NCI-H146 treated with DMSO at 0.1 percent for 48 hours (cell line): ENCODE data around the gene NKPD1.

Source experiments
- DNase-seq: peaks from one replicate; lab custom pipeline; 2025; ENCODE audit not compliant: unreplicated experiment; lab: John Stamatoyannopoulos, UW

NKPD1 gene

DNA sequence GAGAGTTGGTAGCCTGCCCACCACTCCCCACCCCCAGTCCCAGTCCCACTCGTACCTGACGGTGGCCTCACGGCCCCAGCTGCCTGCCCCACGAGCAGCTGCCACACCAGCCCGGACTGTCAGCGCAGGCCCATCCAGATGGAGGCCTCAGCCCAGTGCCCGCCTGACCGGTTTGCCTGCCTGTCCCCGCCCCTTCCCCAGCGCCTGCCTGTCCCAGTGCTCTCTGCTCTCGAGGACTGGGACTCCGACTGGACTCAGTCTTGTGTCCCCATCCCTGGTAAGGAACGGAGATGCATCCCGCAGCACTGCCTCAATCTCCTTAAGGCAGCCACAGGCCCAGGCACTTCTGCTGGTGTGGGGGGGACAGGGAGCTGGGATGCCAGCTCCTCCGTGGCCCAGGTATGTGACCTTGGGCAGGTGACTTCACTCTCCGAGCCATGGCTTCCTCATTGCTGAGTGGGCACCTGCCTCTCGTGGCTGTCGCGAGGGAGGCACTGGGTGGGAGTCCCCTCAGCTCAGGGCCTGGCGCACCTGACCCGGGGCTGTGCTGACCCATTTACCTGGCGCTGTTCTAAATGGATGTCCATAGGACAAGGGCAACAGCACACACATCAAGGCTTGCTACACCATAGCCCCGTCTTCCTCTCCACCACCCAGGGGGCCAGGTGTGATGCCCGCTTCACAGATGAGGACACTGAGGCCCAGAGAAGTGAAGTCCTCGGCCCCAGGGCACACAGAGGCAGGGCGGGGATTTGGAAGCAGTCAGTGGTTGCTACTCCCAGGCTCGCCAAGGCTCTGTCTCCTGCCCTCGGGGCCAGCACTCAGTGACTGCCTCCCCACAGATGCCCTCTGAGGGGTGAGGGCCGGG, at the start of gene NKPD1:
Gene NKPD1, minus strand, starts transcription at position 113 of the 868 bp plus-strand sequence. CDS start 832 bp downstream, outside the sequence.
- no peak for DNase-seq

DNA sequence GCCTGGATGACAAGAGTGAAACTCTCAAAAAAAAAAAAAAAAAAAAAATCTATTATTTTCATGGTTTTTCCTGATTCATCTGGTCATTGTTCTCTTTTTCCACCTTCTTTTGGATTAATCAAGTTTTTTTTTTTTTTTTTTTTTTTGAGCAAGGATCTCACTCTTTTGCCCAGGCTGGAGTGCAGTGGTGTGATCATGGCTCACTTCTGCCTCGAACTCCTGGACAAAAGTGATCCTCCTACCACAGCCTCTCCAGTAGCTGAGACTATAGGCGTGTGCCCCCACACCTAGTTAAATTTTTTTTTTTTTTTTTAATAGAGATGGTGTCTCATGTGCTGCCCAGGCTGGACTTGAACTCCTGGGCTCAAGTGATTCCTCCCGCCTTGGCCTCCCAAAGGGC, 45.5 kb upstream of the NKPD1 start:
- no peak for DNase-seq

- DNase-seq = no peak
Observed at GRCh38 chr19:45205810-45206209, 45.0 kb upstream of the NKPD1 start.

- DNase-seq = no peak
Observed at GRCh38 chr19:45202637-45203036, 41.9 kb upstream of the NKPD1 start.

DNA sequence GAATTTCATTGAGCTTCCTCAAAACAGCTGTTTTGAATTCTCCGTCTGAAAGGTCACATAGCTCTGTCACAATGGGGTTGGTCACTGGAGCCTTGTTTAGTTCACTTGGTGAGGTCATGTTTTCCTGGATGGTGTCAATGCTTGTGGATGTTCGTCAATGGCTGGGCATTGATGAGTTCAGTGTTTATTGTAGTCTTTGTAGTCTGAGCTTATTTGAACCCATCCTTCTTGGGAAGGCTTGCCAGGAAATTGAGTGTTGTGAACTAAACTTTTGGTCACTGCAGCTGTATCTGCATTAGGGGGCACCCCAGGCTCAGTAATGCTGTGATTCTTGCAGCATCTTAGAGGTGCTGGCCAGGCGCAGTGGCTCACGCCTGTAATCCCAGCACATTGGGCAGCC, 39.8 kb upstream of the NKPD1 start:
- DNase-seq = no peak

DNA sequence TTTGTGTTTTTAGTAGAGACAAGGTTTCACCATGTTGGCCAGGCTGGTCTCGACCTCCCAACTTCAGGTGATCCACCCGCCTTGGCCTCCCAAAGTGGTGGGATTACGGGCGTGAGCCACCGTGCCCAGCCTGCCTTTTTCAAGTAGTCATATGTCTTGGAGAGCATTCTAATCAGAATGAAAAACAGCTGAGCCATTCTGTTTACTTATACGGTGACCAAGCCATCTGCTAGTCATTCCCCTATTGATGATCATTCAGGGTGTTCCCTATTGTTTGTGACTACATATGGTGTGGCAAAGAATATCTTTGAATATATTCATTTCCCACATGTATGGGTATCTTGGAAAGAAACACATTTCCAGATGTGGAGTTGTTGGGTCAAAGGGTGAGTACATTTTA, 35.0 kb upstream of the NKPD1 start:
- DNase-seq = peak; percentile 21

DNA sequence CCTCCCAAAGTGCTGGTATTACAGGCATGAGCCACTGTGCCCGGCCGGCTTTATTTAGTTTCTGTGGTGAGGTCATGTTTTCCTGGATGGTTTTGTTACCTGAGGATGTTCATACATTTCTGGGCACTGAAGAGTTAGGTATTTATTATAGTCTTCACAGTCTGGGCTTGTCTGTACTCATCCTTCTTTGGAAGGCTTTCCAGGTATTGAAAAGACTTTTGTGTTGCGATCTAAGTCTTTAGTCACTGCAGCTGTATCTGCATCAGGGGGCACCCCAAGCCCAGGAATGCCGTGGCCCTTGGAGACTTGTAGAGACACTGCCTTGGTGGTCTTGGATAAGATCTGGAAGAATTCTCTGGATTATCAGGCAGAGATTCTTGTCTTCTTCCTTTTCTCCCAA, 30.6 kb upstream of the NKPD1 start:
- DNase-seq = no peak

GRCh38 chr19:45189971-45190370, 29.2 kb upstream of the NKPD1 start:
- no peak for DNase-seq

DNA sequence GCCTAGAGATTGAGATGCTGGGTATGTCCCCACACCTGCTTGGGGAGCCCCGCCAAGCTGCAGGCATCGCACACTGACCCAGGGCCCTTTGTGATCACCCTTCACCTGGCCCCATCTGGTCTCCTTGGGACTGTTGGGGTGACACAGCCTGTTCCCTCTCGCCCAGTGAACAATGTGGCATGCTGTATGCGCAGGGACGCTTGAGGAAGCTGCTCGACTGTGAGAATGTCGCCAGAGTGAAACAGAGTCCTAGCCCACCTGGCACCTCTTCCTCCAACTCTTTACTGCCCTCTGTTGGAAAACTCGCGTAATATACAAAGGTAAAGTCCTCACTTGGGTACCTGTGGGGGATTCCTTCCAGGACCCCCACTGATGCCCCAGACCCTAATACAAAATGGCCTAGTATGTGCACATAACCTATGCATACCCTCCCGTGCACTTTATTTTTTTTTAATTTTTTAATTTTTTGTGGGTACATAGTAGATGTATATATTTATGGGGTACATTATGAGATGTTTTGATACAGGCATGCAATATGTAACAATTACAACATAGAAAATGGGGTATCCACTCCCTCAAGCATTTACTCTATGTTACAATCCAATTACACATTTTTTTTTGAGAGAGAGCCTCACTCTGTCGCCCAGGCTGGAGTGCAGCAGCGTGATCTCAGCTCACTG, 26.8 kb upstream of the NKPD1 start:
- DNase-seq = peak; percentile 44

DNA sequence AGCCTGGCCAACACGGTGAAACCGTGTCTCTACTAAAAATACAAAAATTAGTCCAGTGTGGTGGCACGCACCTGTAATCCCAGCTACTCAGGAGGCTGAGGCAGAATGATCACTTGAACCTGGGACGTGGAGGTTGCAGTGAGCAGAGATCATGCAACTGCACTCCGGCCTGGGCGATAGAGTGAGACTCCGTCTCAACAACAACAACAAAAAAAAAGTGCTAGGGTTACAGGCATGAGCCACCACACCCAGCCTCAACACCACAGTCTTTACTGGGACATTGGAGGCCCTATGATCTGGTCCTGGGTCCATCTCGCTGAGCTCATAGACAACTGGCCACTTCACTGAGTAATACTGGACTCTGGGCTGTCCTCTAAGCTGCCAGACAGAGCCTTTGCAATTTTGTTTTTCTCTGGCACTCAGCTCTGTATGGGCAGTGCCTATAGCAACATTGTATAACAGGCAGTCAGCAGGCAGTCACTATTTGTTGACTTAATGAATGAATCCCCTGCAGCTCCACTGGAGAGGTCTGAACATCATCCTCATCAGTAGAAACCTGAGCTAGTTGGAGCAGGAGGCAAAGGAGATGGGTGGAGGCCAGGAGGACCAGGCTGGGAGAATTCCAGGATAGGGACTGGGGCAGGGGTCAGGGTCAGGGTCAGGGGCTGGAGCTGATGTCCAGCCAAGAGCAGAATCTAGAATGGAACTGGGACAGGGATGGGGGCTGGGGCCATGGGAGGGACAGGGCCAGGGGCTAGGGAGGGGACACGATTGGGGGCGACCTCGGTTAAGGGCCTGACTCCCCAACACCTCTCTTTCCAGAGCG, 25.9 kb upstream of the NKPD1 start:
- DNase-seq = peak; percentile 67

DNA sequence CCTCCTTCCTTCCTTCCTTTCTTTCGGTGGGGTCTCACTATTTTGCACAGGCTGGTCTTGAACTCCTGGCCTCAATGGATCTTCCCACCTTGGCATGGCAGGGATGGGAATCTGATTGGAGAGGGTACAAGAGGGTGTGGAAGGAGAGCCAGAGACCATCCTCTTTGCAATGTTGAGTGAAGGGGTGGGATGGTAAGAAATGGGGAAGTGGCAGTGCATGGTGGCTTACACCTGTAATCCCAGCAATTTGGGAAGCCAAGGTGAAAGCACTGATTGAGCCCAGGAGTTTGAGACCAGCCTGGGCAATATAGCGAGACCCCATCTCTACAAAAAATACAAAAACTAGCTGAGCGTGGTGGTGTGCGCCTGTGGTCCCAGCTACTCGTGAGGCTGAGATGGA, 23.3 kb upstream of the NKPD1 start:
- DNase-seq = no peak

- no peak for DNase-seq
Observed at GRCh38 chr19:45182758-45183157, 22.0 kb upstream of the NKPD1 start.

GRCh38 chr19:45180936-45181335, 20.2 kb upstream of the NKPD1 start:
- no peak for DNase-seq

DNA sequence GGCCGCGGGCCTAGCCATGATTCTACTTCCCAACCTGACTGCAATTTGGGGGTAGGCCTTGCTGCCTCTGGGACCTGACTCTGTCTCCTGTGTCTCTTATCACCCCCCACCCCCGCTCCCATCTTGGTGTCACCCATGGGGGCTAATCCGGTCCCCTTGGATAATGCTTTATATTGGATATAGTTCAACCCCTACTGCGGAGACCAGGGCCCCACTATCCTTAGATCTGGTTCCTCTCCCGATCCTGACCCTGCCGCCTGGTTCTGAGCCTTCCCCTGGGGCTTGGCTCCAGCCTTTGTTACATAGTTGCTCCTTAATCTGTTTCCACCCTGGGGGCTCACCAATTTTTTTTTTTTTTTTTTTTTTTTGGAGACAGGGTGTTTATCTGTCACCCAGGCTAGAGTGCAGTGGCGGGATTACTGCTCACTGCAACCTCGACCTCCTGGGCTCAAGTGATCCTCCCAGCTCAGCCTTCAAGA, 19.1 kb upstream of the NKPD1 start:
- no peak for DNase-seq

GRCh38 chr19:45179072-45179891, 18.5 kb upstream of the NKPD1 start:
- no peak for DNase-seq

- peak; percentile 100 for DNase-seq
Observed at GRCh38 chr19:45178262-45179071, 17.7 kb upstream of the NKPD1 start, which contains the start of gene BLOC1S3. BLOC1S3 (plus strand) TSS chr19:45178784; CDS start chr19:45179297, 513 bp downstream.

- peak; percentile 48 for DNase-seq
Observed at GRCh38 chr19:45177817-45178261, 17.1 kb upstream of the NKPD1 start, which contains the start of gene TRAPPC6A. TRAPPC6A (minus strand) TSS chr19:45178237; CDS start chr19:45178218, 19 bp downstream.

DNA sequence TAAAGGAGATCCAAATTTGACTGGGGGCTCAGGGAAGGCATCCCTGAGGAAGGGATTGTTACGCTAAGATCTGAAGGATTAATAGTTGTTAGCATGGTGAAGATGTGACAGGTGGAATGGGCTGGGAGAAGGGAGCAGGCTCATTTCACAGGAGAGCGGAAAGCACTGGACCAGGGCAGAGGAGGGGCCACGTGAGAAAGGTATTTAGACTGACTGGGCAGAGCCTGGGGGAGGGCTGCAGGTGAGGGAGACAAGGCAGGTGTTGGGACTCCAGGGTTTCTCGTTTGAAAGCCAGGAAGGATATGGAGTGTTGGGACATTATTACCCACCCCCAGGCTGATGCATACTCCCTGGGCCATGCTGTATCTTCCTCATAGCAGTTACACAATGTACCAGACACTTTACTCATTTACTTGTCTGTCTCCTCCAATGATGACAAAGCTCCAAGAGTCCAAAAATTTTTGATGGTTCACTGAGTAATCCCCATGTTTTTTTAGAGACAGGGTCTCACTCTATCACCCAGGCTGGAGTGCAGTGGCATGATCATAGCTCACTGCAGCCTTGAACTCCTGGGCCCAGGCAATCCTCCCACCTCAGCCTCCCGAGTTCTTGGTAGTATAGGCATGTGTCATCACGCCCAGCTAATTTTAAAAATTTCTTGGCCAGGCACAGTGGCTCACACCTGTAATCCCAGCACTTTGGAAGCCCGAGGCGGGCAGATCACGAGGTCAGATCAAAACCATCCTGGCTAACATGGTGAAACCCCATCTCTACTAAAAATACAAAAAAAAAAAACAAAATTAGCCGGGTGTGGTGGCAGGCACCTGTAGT, 14.9 kb upstream of the NKPD1 start:
- no peak for DNase-seq
